GM18861 (cell line): ENCODE results near the gene AHCYL2.
"Not testable (repeated sequence)": the region's sequence is repeated elsewhere in the genome, so short reads cannot be mapped to it uniquely, and the experiment has no call there.

ENCODE experiments used
- ATAC-seq: cut with Tn5 transposase; IDR thresholded peaks from one replicate; pipeline ENCODE4 v1.9.1; 2021; ENCODE audit not compliant: unreplicated experiment

Gene AHCYL2

GRCh38 chr7:129282865-129283264 is 58.0 kb downstream of the AHCYL2 start:
- ATAC-seq = no peak

- no peak for ATAC-seq
These were observed 59.1 kb downstream of the AHCYL2 start for GRCh38 chr7:129283936-129284335.

GRCh38 chr7:129285111-129285510 is 60.3 kb downstream of the AHCYL2 start:
- ATAC-seq = no peak

GRCh38 chr7:129292861-129293260 is 68.0 kb downstream of the AHCYL2 start:
- ATAC-seq = no peak

- no peak for ATAC-seq
These were observed 70.2 kb downstream of the AHCYL2 start for GRCh38 chr7:129295015-129295423.

GRCh38 chr7:129298268-129298893 is 73.6 kb downstream of the AHCYL2 start:
- ATAC-seq = no peak

- no peak for ATAC-seq
These were observed 75.1 kb downstream of the AHCYL2 start for GRCh38 chr7:129299889-129300288.

- not testable (repeated sequence) for ATAC-seq
These were observed 75.5 kb downstream of the AHCYL2 start for GRCh38 chr7:129300299-129300698.

- no peak for ATAC-seq
These were observed 82.8 kb downstream of the AHCYL2 start for GRCh38 chr7:129307592-129307991.

- no peak for ATAC-seq
These were observed 83.2 kb downstream of the AHCYL2 start for GRCh38 chr7:129308047-129308446.

GRCh38 chr7:129311429-129311828 is 86.6 kb downstream of the AHCYL2 start:
- ATAC-seq = no peak

- no peak for ATAC-seq
These were observed 88.5 kb downstream of the AHCYL2 start for GRCh38 chr7:129313282-129313681.

GRCh38 chr7:129315960-129316359 is 91.1 kb downstream of the AHCYL2 start:
- no peak for ATAC-seq

GRCh38 chr7:129317450-129317849 is 92.6 kb downstream of the AHCYL2 start:
- ATAC-seq = no peak

GRCh38 chr7:129327076-129327475 is 102.2 kb downstream of the AHCYL2 start:
- no peak for ATAC-seq

- no peak for ATAC-seq
These were observed 107.6 kb downstream of the AHCYL2 start for GRCh38 chr7:129332254-129333035.

- no peak for ATAC-seq
These were observed 109.6 kb downstream of the AHCYL2 start for GRCh38 chr7:129334473-129334872.

GRCh38 chr7:129338450-129338849 is 113.6 kb downstream of the AHCYL2 start:
- no peak for ATAC-seq

GRCh38 chr7:129341212-129341611 is 116.4 kb downstream of the AHCYL2 start:
- ATAC-seq = no peak

GRCh38 chr7:129341816-129342806 is 117.3 kb downstream of the AHCYL2 start:
- ATAC-seq = no peak

GRCh38 chr7:129343099-129343700 is 118.4 kb downstream of the AHCYL2 start:
- no peak for ATAC-seq
